HFF-Myc (cell line): ENCODE results near the gene RPA1.

Experiments used
- DNase-seq: peaks from one replicate; pipeline ENCODE4 v3.0.0-alpha.2; 2011; ENCODE audit warnings: low read depth; ENCODE audit errors: extremely low read depth
- H3K4me3 ChIP-seq: replicated peaks from 2 replicates; pipeline ENCODE4 v1.5.1; 2011; ENCODE audit warnings: low read depth, mild to moderate bottlenecking, control low read depth, low read length
- TF ChIP-seq, protein P1 (sequence below): IDR thresholded peaks from 2 replicates; pipeline ENCODE4 v1.5.1; 2012; ENCODE audit warnings: mild to moderate bottlenecking, low read depth, low read length, control low read depth; ENCODE audit errors: missing control alignments

RPA1 gene

DNA sequence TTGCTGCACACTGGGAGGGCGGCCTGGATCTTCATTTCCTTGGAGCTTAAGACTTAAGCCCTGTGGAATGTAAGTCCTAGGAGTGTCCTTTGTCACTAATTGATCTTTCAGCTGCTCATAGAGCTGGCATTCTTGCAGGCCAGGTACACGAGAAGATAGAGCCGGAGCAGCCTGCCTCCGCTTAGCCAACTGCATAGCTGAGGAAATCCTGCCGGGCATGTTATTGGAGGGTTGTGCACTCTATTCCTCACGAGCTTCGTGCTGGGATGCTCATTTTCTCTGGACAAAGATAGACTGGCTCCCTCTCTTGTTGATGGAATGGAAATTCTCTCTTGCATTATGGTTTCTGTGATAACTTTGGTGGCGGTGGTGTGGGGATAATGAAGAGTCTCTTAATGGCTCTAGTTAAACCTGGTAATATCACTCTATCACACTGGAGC lies 76.9 kb downstream of the RPA1 start:
- no peak for DNase-seq
- H3K4me3 ChIP-seq: no peak overlapping the region
- TF ChIP-seq, protein P1, sequence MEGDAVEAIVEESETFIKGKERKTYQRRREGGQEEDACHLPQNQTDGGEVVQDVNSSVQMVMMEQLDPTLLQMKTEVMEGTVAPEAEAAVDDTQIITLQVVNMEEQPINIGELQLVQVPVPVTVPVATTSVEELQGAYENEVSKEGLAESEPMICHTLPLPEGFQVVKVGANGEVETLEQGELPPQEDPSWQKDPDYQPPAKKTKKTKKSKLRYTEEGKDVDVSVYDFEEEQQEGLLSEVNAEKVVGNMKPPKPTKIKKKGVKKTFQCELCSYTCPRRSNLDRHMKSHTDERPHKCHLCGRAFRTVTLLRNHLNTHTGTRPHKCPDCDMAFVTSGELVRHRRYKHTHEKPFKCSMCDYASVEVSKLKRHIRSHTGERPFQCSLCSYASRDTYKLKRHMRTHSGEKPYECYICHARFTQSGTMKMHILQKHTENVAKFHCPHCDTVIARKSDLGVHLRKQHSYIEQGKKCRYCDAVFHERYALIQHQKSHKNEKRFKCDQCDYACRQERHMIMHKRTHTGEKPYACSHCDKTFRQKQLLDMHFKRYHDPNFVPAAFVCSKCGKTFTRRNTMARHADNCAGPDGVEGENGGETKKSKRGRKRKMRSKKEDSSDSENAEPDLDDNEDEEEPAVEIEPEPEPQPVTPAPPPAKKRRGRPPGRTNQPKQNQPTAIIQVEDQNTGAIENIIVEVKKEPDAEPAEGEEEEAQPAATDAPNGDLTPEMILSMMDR: no peak

DNA sequence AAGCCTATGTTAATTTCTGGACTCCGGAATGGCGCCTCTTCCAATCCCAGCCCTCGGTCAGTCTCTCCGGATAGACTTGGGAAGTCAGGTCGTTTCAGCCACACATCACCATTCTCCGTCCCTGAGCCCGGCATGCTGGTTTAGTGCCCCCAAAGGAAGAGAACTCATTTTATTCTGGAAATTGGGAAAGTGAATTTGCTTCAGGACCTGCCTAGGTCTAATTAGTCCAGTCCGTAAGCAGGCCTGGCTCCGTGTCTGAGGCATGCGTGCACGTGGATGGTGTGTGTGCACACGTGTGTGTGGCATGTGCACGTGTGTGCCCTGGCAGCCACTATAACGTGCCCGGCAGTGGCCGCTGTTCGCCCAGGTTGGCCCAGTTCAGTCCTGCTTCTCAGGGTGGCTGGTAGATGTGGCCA lies 77.4 kb downstream of the RPA1 start:
- no peak overlapping the region for H3K4me3 ChIP-seq
- TF ChIP-seq, protein P1: no peak
- DNase-seq: no peak

DNA sequence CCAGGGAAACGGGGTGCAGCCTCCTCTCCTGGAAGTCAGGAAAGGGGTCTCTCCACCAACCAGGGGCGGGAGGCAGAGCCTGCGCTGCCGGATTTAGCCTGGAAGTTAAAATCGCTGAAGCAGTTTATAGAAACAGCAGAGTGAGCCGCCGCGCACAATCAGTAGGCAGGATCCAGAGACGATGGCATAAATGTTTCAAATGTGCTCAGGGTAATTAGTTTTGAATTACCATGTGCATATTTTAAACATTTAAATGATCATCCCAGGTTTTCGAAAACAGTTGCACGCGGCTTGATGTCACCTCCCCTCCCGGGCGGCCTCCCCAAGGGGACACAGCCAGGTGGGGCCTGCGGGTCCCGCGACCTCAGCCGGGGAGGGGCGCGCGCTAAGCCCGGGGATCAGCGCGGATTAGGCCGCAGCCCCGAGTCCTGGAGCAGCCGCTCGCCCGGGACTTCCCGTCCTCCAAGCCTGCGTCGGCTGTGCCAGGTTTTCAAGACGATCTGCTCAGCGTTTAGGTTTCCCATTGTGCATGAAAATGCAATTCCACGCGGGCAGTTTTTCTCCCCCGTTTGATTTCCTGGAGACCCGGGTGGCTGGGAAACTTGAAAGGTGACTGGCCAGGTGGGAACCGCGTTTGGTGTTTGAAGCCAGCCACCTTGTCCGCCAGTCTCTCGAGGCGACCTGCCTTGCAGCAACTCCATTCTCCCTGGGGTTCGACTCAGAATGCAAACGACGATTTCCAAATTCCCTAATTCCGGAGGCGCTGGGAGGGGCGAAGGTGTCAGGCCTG lies 78.3 kb downstream of the RPA1 start:
- H3K4me3 ChIP-seq: peak overlapping the region; percentile 17
- TF ChIP-seq, protein P1: no peak
- DNase-seq: no peak

DNA sequence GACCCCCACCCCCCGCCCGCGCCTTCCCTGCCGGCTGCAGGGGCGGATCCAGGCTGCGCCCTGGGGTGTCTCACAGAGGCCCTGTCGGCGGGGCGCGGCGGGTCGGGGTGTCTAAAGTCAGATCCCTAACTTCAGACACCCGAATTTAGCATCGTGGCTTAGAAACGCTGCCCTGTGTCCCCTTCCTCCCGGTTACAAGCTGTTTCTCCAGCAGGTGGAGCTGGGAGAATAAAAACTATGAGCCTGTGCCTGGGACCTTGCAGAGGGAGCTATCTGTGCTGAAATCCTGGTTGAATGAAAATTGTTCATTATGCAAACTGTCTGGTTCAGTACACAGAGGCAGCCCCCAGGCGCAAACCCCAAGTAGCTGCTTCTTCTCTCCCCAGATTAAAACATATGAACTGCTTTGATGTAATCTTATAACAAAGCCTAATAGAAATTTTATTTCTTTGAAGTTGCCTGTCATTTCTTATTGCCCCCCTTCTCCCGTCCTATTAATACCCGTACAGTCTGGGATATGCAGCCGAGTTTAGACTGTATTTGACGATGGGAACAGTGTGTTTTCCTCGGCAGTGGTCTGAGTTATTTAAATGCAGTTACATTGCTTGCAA lies 79.0 kb downstream of the RPA1 start:
- peak; percentile 32 for DNase-seq
- TF ChIP-seq, protein P1: peak; percentile 74
- H3K4me3 ChIP-seq: peak overlapping the region; percentile 17

DNA sequence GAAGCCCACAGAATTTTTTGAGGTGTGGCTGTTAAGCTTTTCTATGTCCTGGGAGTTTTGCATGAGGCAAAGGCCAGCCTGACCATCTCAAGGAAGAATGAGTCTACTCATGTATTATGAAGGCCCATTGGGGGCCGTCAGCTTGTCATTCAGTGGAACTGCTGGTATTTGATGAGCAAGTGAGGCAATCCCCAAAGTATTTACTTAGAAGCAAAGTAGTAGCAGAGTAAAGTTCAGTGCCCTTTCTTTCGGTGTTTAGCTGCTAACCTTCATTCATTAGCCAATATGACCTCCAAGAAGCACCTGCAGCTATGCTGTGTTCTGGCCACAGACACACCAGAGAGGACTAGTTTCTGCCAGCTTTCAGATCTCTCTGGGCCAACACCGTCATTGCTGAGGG lies 80.2 kb downstream of the RPA1 start:
- DNase-seq: no peak
- H3K4me3 ChIP-seq: no peak overlapping the region
- TF ChIP-seq, protein P1: no peak

DNA sequence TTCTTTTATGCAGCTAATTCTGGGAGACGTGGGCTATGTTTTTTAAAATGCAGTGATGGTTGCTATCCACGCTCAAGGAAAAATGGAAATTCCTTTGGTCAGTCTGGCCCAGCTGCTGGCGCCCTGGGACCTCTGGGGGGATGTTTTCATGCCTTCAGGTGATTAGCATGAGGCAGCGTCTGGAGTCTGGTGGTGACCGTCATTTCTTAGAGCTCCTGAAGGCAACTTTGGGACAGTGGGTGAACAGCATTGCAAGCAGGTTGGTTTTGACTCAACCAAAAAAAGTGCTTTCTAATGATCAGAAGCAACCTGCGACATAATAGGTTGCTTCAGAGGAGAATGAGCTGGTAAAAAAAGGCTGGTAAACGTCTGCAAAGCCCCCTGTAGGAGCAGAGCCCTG lies 82.3 kb downstream of the RPA1 start:
- no peak for DNase-seq
- H3K4me3 ChIP-seq: no peak overlapping the region
- TF ChIP-seq, protein P1: no peak
